ENCODE results near the gene NT5C3A.

The NT5C3A gene

GRCh38 chr7:33073243-33073642 is 10.7 kb upstream of the NT5C3A start:
- no peak for DNase-seq

GRCh38 chr7:33072471-33072870 is 9.9 kb upstream of the NT5C3A start:
- DNase-seq = no peak

- DNase-seq = no peak
Observed at GRCh38 chr7:33070831-33071230, 8.3 kb upstream of the NT5C3A start.

GRCh38 chr7:33070277-33070676 is 7.7 kb upstream of the NT5C3A start:
- no peak for DNase-seq

GRCh38 chr7:33067921-33068320 is 5.3 kb upstream of the NT5C3A start:
- no peak for DNase-seq

- DNase-seq = no peak
Observed at GRCh38 chr7:33066771-33067170, 4.2 kb upstream of the NT5C3A start.

GRCh38 chr7:33065981-33066380 is 3.4 kb upstream of the NT5C3A start:
- DNase-seq = no peak

GRCh38 chr7:33062782-33063443 is 337 bp upstream of the NT5C3A start:
- peak; percentile 84 for DNase-seq

- no peak for DNase-seq
Observed at GRCh38 chr7:33061282-33061937, 1.2 kb downstream of the NT5C3A start.

GRCh38 chr7:33059635-33060034 is 2.9 kb downstream of the NT5C3A start:
- no peak for DNase-seq

- DNase-seq = no peak
Observed at GRCh38 chr7:33055158-33055557, 7.4 kb downstream of the NT5C3A start.

- DNase-seq = no peak
Observed at GRCh38 chr7:33054261-33054964, 8.2 kb downstream of the NT5C3A start.

- no peak for DNase-seq
Observed at GRCh38 chr7:33053721-33054120, 8.9 kb downstream of the NT5C3A start.

GRCh38 chr7:33050535-33051318 is 11.8 kb downstream of the NT5C3A start:
- no peak for DNase-seq

- no peak for DNase-seq
Observed at GRCh38 chr7:33048704-33049103, 13.9 kb downstream of the NT5C3A start.

GRCh38 chr7:33048257-33048656 is 14.3 kb downstream of the NT5C3A start:
- DNase-seq = no peak

GRCh38 chr7:33044986-33045385 is 17.6 kb downstream of the NT5C3A start:
- no peak for DNase-seq

GRCh38 chr7:33044401-33044718 is 18.2 kb downstream of the NT5C3A start:
- no peak for DNase-seq

GRCh38 chr7:33043501-33044400 is 18.8 kb downstream of the NT5C3A start:
- no peak for DNase-seq

GRCh38 chr7:33041631-33042428 is 20.7 kb downstream of the NT5C3A start:
- no peak for DNase-seq

GRCh38 chr7:33040803-33041516 is 21.6 kb downstream of the NT5C3A start:
- DNase-seq = no peak
